Gastrocnemius medialis (tissue), 4 donors: Measurements from ENCODE around the gene TUT4.

Experiments
- CTCF ChIP-seq, 5 experiments: fragments of 450-650 bp in 3 of 5; fragments of 200-600 bp in 2 of 5; sonication (generic) in 2 of 5; IDR thresholded peaks in 4 of 5; conservative IDR thresholded peaks in 1 of 5; 1 replicate in 4 of 5; 2 replicates in 1 of 5; pipeline ENCODE4 v1.5.1; 2016 to 2019; ENCODE audit warnings: antibody characterized with exemption in 5 of 5, mild to moderate bottlenecking in 3 of 5, moderate library complexity in 3 of 5
- POLR2A ChIP-seq, 2 donors: fragments of 450-650 bp; IDR thresholded peaks; one replicate each; pipeline ENCODE4 v1.6.1; 2017; ENCODE audit warnings: antibody characterized with exemption in 2 of 2, mild to moderate bottlenecking in 2 of 2, moderate library complexity in 2 of 2

DNA sequence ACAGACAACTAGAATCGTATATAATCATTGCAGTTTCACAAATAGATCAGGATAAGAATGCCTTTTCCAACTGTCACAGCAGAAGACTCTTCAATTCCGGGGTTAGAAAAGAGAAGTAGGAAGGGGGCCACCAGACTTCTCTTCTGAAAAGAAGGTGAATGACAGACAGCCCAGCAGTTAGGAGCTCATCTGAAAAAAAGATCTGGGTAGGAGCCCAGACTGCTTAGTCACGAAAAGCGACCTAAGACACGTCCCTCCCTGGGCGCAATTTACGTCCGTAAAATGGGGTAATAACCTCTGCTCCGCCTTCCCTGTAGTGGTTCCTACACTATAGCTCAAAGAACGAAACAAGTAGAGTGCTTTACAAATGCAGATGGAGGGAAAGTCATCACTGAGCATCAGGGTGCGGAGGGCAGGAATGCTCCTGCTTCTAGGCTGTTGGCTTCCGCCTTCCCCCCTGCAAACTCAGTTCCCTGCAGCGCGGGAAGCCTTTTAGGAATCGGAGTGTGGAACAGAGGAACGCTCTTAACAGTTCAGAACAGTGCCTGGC, 149.3 kb downstream of the TUT4 start:
- TF ChIP-seq POLR2A (IDR thresholded peaks at IDR 0.05) (no peak), CTCF (IDR thresholded peaks at IDR 0.05 in 4 of 5, conservative IDR thresholded peaks at IDR 0.05 in 1 of 5) (no peak)
